SK-N-DZ (cell line): ENCODE measurements around the gene CD151.

Experiments used
- DNase-seq: peaks from one replicate; pipeline ENCODE4 v3.0.0-alpha.2; 2015; ENCODE audit warnings: low spot score

The CD151 gene

DNA sequence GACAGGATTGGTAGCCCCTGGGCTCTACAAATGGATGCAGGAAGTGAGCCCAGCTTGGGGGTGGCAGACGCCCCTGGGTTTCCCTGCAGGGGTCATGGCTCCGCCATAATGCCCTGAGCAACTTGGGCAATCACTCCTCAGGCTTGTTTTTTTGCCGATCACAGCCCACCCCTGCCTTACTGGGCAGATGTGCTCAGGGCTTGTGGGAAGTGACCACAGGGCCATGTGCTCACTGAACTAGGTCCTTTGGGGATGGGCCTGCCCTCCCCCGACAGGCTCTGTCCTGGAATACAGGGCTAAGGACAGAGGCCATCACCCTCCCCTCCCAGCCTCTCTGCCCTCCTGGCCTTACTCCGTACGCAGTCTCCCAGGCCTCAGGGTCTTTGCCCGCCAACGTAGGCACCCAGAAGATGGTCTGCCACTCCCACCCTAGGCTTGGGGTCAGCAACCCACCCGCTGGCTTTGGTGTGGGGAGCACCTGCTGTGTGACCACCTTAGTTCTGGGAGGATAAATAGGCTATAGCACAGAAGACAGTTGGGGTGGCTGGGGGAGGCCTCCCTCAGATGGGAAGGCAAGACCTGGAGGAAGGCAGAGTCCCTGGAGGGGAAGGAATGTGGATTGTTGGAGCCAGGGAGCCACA, 19.2 kb upstream of the CD151 start:
- DNase-seq, result no peak

GRCh38 chr11:815675-816432, 16.9 kb upstream of the CD151 start:
- no peak for DNase-seq

GRCh38 chr11:816433-816779, 16.3 kb upstream of the CD151 start:
- no peak for DNase-seq

DNA sequence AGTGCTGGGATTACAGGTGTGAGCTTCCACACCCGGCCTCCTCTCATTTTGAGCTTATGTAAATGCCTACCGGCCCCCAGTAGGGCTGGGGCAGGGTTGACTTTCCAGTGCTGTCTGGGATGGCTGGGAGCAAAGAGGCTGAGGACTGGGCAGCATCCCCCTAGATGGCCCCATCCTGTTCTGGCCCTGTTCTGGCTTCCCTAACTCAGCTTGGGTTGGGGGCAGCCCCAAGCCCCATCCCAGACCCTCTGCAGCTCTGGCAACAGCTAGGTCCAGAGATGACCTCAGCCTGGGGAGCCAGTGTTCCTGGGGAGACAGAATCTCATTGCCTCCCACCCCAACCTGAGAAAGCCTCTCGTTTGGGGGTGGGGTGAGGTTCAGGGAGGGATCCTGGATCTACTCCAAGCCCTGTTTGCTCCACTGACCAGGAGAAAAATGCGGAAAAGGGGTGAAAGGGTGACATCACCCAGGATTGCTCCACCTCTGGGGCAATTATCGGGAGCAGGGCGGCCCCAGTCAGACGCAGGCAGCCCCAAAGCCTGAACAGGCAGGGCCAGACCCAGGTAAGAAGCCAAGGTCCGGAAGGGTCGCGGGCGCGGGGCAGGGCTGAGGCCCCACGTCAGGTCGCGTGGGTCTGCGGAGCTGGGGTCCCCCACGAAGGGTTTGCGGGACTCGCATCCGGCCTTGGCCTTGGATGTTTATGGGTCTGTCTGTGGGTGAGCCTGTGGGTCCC, 14.2 kb upstream of the CD151 start, which contains the start of gene PNPLA2:
Gene PNPLA2, plus strand, starts transcription at position 519 of the 733 bp plus-strand sequence. CDS start 805 bp downstream, outside the sequence.
- DNase-seq, result no peak

GRCh38 chr11:819129-819931, 13.4 kb upstream of the CD151 start:
- peak; percentile 84 for DNase-seq

GRCh38 chr11:819943-820649, 12.7 kb upstream of the CD151 start:
- peak; percentile 84 for DNase-seq

DNA sequence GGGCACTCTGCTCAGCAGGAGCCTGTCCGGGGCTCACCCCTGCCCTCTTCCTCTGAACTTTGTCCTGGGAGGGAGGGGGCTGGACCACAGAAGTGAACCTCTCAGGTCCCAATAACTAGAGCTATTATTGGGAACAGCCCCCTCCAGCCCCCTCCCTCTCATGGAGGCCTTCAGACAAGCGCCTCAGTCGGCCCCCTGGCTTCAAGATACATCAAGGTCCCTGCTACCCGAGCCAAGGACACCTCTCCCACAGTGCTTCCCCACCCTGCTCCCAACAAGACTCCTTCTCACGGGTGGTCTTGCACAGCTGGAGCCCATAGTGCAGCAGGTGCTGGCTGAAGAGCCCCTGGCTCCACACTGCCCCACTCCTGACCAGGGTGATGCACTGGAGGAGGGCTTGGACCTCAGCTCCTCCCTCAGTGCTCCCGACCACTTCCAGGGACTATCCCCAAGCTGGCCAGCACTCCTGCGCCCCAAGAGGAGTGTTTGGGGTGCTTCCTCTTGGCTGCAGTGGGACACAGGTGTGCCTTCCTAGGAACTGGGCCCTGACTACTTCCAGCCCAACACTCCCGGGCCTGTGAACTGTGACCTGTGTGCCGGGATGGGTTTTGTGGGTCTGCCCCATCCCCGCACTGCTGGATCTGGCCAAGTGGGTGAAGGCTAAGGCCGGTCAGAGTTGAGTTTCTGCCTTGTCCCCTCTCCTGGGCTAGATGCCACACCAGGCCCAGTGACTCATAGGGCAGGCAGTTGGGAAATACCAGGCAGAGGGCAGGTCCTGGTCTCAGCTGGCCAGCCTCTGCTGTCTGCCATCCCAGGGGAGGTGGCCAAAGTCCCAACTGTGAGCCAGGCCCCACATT, 11.9 kb upstream of the CD151 start:
- no peak for DNase-seq

DNA sequence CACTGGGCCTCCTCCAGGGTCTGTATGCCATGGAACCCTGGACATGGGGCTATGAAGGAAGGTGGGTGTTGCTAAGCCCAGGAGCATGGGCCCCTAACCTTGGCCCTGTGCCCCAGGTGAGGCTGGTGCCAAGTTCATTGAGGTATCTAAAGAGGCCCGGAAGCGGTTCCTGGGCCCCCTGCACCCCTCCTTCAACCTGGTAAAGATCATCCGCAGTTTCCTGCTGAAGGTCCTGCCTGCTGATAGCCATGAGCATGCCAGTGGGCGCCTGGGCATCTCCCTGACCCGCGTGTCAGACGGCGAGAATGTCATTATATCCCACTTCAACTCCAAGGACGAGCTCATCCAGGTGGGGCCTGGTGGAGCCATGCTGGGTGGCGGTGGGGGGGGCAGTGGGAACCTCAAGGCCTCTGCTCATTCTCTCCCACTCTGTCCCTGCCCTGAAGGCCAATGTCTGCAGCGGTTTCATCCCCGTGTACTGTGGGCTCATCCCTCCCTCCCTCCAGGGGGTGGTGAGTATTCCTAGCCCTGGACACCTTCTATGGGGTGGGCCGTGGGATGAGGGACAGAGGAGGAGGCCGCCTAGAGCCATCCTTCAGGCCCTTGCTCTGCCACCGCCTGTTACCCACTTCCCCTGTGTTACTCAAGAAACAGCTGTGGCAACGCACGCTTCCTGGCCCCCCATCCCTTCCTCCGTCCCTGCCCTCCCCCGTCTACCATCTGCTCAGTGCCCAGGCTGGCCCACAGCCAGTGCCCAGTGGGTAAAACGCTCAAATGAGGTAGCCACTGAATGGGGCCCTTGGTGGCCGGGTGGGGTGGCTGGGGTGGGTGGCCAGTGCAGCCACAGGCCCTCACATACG, 11.0 kb upstream of the CD151 start:
- no peak for DNase-seq

GRCh38 chr11:823441-824291, 9.1 kb upstream of the CD151 start:
- no peak for DNase-seq

DNA sequence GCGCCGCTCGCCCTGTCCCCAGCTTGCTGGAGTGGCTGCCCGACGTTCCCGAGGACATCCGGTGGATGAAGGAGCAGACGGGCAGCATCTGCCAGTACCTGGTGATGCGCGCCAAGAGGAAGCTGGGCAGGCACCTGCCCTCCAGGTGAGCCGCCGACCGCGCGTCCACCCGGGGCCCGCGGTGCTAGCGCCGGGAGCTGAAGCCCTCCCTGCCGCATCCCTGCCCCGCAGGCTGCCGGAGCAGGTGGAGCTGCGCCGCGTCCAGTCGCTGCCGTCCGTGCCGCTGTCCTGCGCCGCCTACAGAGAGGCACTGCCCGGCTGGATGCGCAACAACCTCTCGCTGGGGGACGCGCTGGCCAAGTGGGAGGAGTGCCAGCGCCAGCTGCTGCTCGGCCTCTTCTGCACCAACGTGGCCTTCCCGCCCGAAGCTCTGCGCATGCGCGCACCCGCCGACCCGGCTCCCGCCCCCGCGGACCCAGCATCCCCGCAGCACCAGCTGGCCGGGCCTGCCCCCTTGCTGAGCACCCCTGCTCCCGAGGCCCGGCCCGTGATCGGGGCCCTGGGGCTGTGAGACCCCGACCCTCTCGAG, 8.4 kb upstream of the CD151 start:
- DNase-seq, result no peak

DNA sequence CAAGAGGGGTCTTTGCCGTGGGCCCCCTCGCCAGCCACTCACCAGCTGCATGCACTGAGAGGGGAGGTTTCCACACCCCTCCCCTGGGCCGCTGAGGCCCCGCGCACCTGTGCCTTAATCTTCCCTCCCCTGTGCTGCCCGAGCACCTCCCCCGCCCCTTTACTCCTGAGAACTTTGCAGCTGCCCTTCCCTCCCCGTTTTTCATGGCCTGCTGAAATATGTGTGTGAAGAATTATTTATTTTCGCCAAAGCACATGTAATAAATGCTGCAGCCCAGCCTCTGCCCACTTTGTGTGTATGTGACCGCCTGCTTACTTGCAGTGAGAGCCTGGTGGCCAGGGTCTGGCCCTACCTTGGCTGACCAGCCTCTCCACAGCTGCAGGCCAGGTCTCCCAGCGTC, 7.8 kb upstream of the CD151 start:
- DNase-seq, result no peak

- no peak for DNase-seq
These were observed 7.2 kb upstream of the CD151 start for GRCh38 chr11:825366-826226.

DNA sequence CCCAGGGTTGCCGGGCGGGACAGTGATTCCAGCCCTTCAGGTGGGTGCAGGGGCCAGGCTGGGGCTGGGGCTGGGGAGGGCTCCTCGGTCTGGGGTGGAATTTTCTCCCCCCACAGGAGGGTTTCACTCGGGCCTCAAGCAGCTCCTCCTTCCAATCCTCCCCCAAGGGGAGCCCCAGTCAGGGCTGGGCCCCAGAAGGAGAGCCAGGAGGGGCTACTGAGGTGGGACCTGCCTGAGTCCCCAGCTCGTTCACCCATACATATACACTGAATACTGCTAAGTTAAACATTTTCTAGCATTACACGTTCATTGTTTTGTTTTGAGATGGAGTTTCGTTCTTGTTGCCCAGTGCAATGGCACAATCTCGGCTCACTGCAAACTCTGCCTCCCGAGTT, 6.5 kb upstream of the CD151 start:
- DNase-seq, result no peak

GRCh38 chr11:826836-827145, 6.0 kb upstream of the CD151 start:
- DNase-seq, result no peak

GRCh38 chr11:827146-827896, 5.4 kb upstream of the CD151 start:
- DNase-seq, result peak; percentile 74

DNA sequence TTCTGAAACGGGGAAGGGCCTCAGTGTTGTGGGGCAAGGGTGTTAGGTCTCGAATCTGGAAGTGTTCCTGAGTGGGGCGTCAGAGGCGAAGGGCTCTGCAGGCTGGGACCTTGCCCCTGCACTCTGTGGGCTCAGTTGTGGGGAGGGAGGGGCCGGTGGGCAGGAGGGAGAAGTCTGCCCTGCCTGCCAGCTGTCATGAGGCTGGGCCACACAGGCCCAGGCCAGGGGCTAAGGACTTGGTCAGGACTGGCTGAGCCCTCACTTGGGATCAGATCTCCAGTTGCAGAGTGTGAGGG, 4.9 kb upstream of the CD151 start, which contains the start of gene CRACR2B:
Gene CRACR2B, plus strand, starts transcription at position 23 of the 296 bp plus-strand sequence. CDS start 689 bp downstream, outside the sequence.
- DNase-seq, result no peak
